GM23338 (cell line): Measurements from ENCODE around the gene MYBPC2. TPM values are rescaled to one million over a fixed set of nuclear protein-coding genes. Genes with fewer than 3 reads are reported as not detected.

Experiments
- ATAC-seq: fragments of 200-7000 bp; cut with Tn5 transposase; 3 replicates; pipeline ENCODE4 v1.9.1; 2020
- DNase-seq: peaks from one replicate; pipeline ENCODE4 v3.0.0-alpha.2; 2015; ENCODE audit warnings: low spot score
- H2AFZ ChIP-seq: fragments of 200-600 bp; sonication (generic); 2 replicates; pipeline ENCODE4 v1.8.0; 2016; ENCODE audit warnings: antibody characterized with exemption, mild to moderate bottlenecking, moderate library complexity
- H3F3A ChIP-seq: fragments of 200-600 bp; sonication (generic); replicated peaks from 2 replicates; pipeline ENCODE4 v1.8.0; 2017; ENCODE audit warnings: antibody characterized with exemption, mixed run types, low read depth
- H3K27ac ChIP-seq: fragments of 200-600 bp; sonication (generic); 2 replicates; pipeline ENCODE4 v1.6.1; 2016; ENCODE audit warnings: low read depth
- H3K27me3 ChIP-seq: fragments of 200-600 bp; sonication (generic); 2 replicates; pipeline ENCODE4 v1.8.0; 2016; ENCODE audit warnings: mild to moderate bottlenecking, mixed run types, moderate library complexity; ENCODE audit not compliant: insufficient read depth
- H3K36me3 ChIP-seq: fragments of 200-600 bp; sonication (generic); 2 replicates; pipeline ENCODE4 v1.8.0; 2016; ENCODE audit warnings: mild to moderate bottlenecking; ENCODE audit not compliant: insufficient read depth
- H3K4me1 ChIP-seq: fragments of 200-600 bp; sonication (generic); 2 replicates; pipeline ENCODE4 v1.8.0; 2016; ENCODE audit warnings: mild to moderate bottlenecking, moderate library complexity; ENCODE audit not compliant: insufficient read depth
- H3K4me2 ChIP-seq: fragments of 200-600 bp; sonication (generic); 2 replicates; pipeline ENCODE4 v1.7.1; 2017; ENCODE audit warnings: mixed run types
- H3K4me3 ChIP-seq: fragments of 200-600 bp; sonication (generic); 2 replicates; pipeline ENCODE4 v1.6.1; 2016; ENCODE audit warnings: mixed run types
- H3K79me2 ChIP-seq: fragments of 200-600 bp; sonication (generic); replicated peaks from 2 replicates; pipeline ENCODE4 v1.8.0; 2017; ENCODE audit warnings: mild to moderate bottlenecking; ENCODE audit not compliant: insufficient read depth
- H3K9me2 ChIP-seq: fragments of 200-600 bp; sonication (generic); 2 replicates; pipeline ENCODE4 v1.8.0; 2017; ENCODE audit not compliant: insufficient read depth
- H4K20me1 ChIP-seq: fragments of 200-600 bp; sonication (generic); replicated peaks from 2 replicates; pipeline ENCODE4 v1.8.0; 2017; ENCODE audit warnings: mild to moderate bottlenecking; ENCODE audit not compliant: insufficient read depth
- H3K27ac Mint-ChIP-seq: 2 replicates; pipeline ENCODE4 v1.8.0; 2020; ENCODE audit warnings: inconsistent platforms, mild to moderate bottlenecking, moderate library complexity, mixed read lengths
- H3K27me3 Mint-ChIP-seq: 3 replicates; pipeline ENCODE4 v1.8.0; 2022; ENCODE audit warnings: low read depth, mild to moderate bottlenecking, moderate library complexity, mixed read lengths, inconsistent platforms; ENCODE audit not compliant: insufficient read depth, poor library complexity
- H3K36me3 Mint-ChIP-seq: 3 replicates; pipeline ENCODE4 v1.8.0; 2021; ENCODE audit warnings: low read depth, mild to moderate bottlenecking, inconsistent platforms, moderate library complexity, mixed read lengths
- H3K4me1 Mint-ChIP-seq: 3 replicates; pipeline ENCODE4 v1.8.0; 2020; ENCODE audit warnings: mild to moderate bottlenecking, inconsistent platforms, mixed read lengths
- H3K4me3 Mint-ChIP-seq: 3 replicates; pipeline ENCODE4 v1.8.0; 2021; ENCODE audit warnings: moderate library complexity, mild to moderate bottlenecking, inconsistent platforms, mixed read lengths
- H3K9me3 Mint-ChIP-seq: 3 replicates; pipeline ENCODE4 v1.8.0; 2020; ENCODE audit warnings: moderate library complexity, mild to moderate bottlenecking, inconsistent platforms, mixed read lengths
- CREB1 ChIP-seq: fragments of 250-450 bp; sonication (Bioruptor Pico); IDR thresholded peaks from 2 replicates; pipeline ENCODE4 v1.5.0; 2020; ENCODE audit warnings: low read depth, mild to moderate bottlenecking, moderate library complexity
- CTCF ChIP-seq, 2 experiments: fragments of 200-600 bp in 1 of 2; sonication (generic) in 1 of 2; conservative IDR thresholded peaks; 2 replicates each; pipeline versions ENCODE4 v1.5.1 to v1.6.1; 2016 to 2017; ENCODE audit warnings: antibody characterized with exemption in 2 of 2, low read depth in 2 of 2, mild to moderate bottlenecking in 2 of 2, moderate library complexity in 1 of 2
- EZH2 ChIP-seq: fragments of 200-600 bp; sonication (generic); IDR thresholded peaks from one replicate; pipeline ENCODE4 v1.8.0; 2017; ENCODE audit warnings: antibody characterized with exemption, mild to moderate bottlenecking, low read depth; ENCODE audit not compliant: unreplicated experiment
- EZH2phosphoT487 ChIP-seq: fragments of 200-600 bp; sonication (generic); IDR thresholded peaks from one replicate; pipeline ENCODE4 v1.8.1; 2018; ENCODE audit warnings: antibody characterized with exemption; ENCODE audit not compliant: unreplicated experiment
- JUNB ChIP-seq: IDR thresholded peaks from one replicate; pipeline ENCODE4 v1.6.1; 2016; ENCODE audit warnings: antibody characterized with exemption; ENCODE audit not compliant: unreplicated experiment
- NANOG ChIP-seq: IDR thresholded peaks from 2 replicates; pipeline ENCODE4 v1.6.1; 2016; ENCODE audit warnings: antibody characterized with exemption, borderline replicate concordance
- POLR2AphosphoS5 ChIP-seq: IDR thresholded peaks from 2 replicates; pipeline ENCODE4 v1.6.1; 2016; ENCODE audit warnings: antibody characterized with exemption, low read depth
- REST ChIP-seq: IDR thresholded peaks from one replicate; pipeline ENCODE4 v1.6.1; 2018; ENCODE audit warnings: antibody characterized with exemption; ENCODE audit not compliant: unreplicated experiment
- STAT1 ChIP-seq: IDR thresholded peaks from one replicate; pipeline ENCODE4 v1.6.1; 2016; ENCODE audit warnings: antibody characterized with exemption; ENCODE audit not compliant: unreplicated experiment
- ZNF114 ChIP-seq: fragments of 250-450 bp; sonication (Bioruptor Pico); IDR thresholded peaks from 2 replicates; pipeline ENCODE4 v1.5.0; 2020; ENCODE audit warnings: mild to moderate bottlenecking, moderate library complexity
- ZNF331 ChIP-seq: fragments of 250-450 bp; sonication (Bioruptor Pico); IDR thresholded peaks from 2 replicates; pipeline ENCODE4 v1.5.0; 2020; ENCODE audit warnings: low read depth, mild to moderate bottlenecking, moderate library complexity
- ZNF462 ChIP-seq: fragments of 250-450 bp; sonication (Bioruptor Pico); IDR thresholded peaks from 2 replicates; pipeline ENCODE4 v1.5.0; 2020; ENCODE audit warnings: mild to moderate bottlenecking, moderate library complexity
- polyA plus RNA-seq: library from polyadenylated mRNA; unstranded; fragments of >200 nt; fragmentation: Nextera tagmentation; extraction: Ambion mirVana; gene quantifications from 2 replicates; pipeline ENCODE4 v1.2.1, GENCODE V29; 2016
- total RNA-seq: library from RNA; depleted of rRNA; stranded (reverse); fragments of >200 nt; shearing (Covaris generic); gene quantifications from 2 replicates; pipeline ENCODE4 v1.2.3, GENCODE V29; 2014
- TF ChIP-seq, protein P1 (sequence below): IDR thresholded peaks from 2 replicates; pipeline ENCODE4 v1.6.1; 2016; ENCODE audit warnings: antibody characterized with exemption

The MYBPC2 gene
- total and polyA plus RNA-seq, 2 experiments from 2014 or later = 4.2 to 5.9 TPM

- Histone ChIP-seq H3K4me3 (no peak overlapping the region), H3K27me3 (no peaks in the 10 kb centered on the region), H3K27ac (no peak overlapping the region), H3K79me2 (no peaks in the 10 kb centered on the region), H3K9me2 (no peaks in the 10 kb centered on the region), H2AFZ (no peak overlapping the region), H3K4me1 (0 out of 2 replicates have a peak, but pooled peaks cover 3% of the 10 kb centered on the region), H3K36me3 (no peaks in the 10 kb centered on the region), H4K20me1 (no peaks in the 10 kb centered on the region), H3K4me2 (no peak overlapping the region), H3F3A (no peaks in the 10 kb centered on the region)
- no peak for TF ChIP-seq ZNF114 (CRISPR knock-in tag)
- no peak for TF ChIP-seq JUNB
- TF ChIP-seq POLR2AphosphoS5 = no peak
- TF ChIP-seq NANOG = no peak
- TF ChIP-seq CTCF (conservative IDR thresholded peaks at IDR 0.05; ENCODE audit: low read depth in 2 of 2) = no peak
- no peak for TF ChIP-seq ZNF462 (CRISPR knock-in tag)
- TF ChIP-seq, protein P1, sequence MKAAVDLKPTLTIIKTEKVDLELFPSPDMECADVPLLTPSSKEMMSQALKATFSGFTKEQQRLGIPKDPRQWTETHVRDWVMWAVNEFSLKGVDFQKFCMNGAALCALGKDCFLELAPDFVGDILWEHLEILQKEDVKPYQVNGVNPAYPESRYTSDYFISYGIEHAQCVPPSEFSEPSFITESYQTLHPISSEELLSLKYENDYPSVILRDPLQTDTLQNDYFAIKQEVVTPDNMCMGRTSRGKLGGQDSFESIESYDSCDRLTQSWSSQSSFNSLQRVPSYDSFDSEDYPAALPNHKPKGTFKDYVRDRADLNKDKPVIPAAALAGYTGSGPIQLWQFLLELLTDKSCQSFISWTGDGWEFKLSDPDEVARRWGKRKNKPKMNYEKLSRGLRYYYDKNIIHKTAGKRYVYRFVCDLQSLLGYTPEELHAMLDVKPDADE = no peak
- TF ChIP-seq EZH2 = no peak
- no peak for TF ChIP-seq ZNF331 (CRISPR knock-in tag)
- no peak for TF ChIP-seq STAT1
- TF ChIP-seq CREB1 (CRISPR knock-in tag) = no peak
- no peak for TF ChIP-seq REST
- no peak for TF ChIP-seq EZH2phosphoT487
- no peaks in the 10 kb centered on the region for H3K4me1 Mint-ChIP-seq
- H3K9me3 Mint-ChIP-seq = peaks cover 94% of the 10 kb centered on the region
- ATAC-seq (no peak), DNase-seq (no peak)
- H3K36me3 Mint-ChIP-seq = peaks cover 38% of the 10 kb centered on the region
- peaks cover 10% of the 10 kb centered on the region for H3K27me3 Mint-ChIP-seq
- no peak overlapping the region for H3K4me3 Mint-ChIP-seq
- H3K27ac Mint-ChIP-seq = no peak overlapping the region
Observed at GRCh38 chr19:50465000-50465399, 32.3 kb downstream of the MYBPC2 start.
